Astrocyte of the cerebellum (primary cell): ENCODE results near the gene OR2H1.

Experiments
- DNase-seq: peaks from one replicate; pipeline ENCODE4 v3.0.0-alpha.2; 2011; ENCODE audit warnings: low read depth
- H3K4me3 ChIP-seq: 2 replicates; pipeline ENCODE4 v1.5.1; 2011; ENCODE audit warnings: mild to moderate bottlenecking, low read depth, low read length, moderate library complexity
- CTCF ChIP-seq: IDR thresholded peaks from 2 replicates; pipeline ENCODE4 v1.5.1; 2012; ENCODE audit warnings: low read length, low read depth, moderate library complexity, mild to moderate bottlenecking; ENCODE audit errors: missing control alignments
- in situ Hi-C: cut with HindIII; loops from 2 replicates; pipeline ENCODE4 v1.10.0; 2017; ENCODE audit warnings: low sequenced_read_pairs

Gene OR2H1

GRCh38 chr6:29493261-29493660 lies 36.3 kb downstream of the OR2H1 start:
- no peak for DNase-seq
- H3K4me3 ChIP-seq: no peak overlapping the region
- no peak for TF ChIP-seq CTCF

GRCh38 chr6:29494131-29494530 lies 37.2 kb downstream of the OR2H1 start:
- no peak for DNase-seq
- in situ Hi-C loops: loop anchor here (5.0 kb wide), 1 partner anchor 62 kb away; no protein-coding TSS in a partner anchor
- no peak for TF ChIP-seq CTCF
- no peak overlapping the region for H3K4me3 ChIP-seq

More at GRCh38 chr6:29493261-29493660, 36.3 kb downstream of the OR2H1 start:
- in situ Hi-C loops: loop anchor here (5.0 kb wide), 1 partner anchor 61 kb away; no protein-coding TSS in a partner anchor

GRCh38 chr6:29495571-29495970 lies 38.6 kb downstream of the OR2H1 start:
- no peak overlapping the region for H3K4me3 ChIP-seq
- TF ChIP-seq CTCF: no peak
- in situ Hi-C loops: no loop called here
- DNase-seq: no peak

GRCh38 chr6:29496961-29497360 lies 40.0 kb downstream of the OR2H1 start:
- TF ChIP-seq CTCF: no peak
- in situ Hi-C loops: no loop called here
- no peak overlapping the region for H3K4me3 ChIP-seq
- DNase-seq: no peak

- in situ Hi-C loops: no loop called here
- DNase-seq: no peak
- H3K4me3 ChIP-seq: no peak overlapping the region
- no peak for TF ChIP-seq CTCF
Observed at GRCh38 chr6:29499704-29500103, 42.7 kb downstream of the OR2H1 start.

GRCh38 chr6:29500594-29500993 lies 43.6 kb downstream of the OR2H1 start:
- H3K4me3 ChIP-seq: no peak overlapping the region
- in situ Hi-C loops: no loop called here
- no peak for TF ChIP-seq CTCF
- no peak for DNase-seq

GRCh38 chr6:29501106-29501505 lies 44.2 kb downstream of the OR2H1 start:
- no peak for TF ChIP-seq CTCF
- H3K4me3 ChIP-seq: no peak overlapping the region

More at GRCh38 chr6:29501106-29501505, 44.2 kb downstream of the OR2H1 start:
- in situ Hi-C loops: no loop called here
- DNase-seq: no peak
